ENCODE results near the gene CHRNA4.
A peak's percentile ranks its signal among the peaks of the same experiment; 100 is the strongest.
"Not testable (repeated sequence)": the region's sequence is repeated elsewhere in the genome, so short reads cannot be mapped to it uniquely, and the experiment has no call there.

CHRNA4 gene

DNA sequence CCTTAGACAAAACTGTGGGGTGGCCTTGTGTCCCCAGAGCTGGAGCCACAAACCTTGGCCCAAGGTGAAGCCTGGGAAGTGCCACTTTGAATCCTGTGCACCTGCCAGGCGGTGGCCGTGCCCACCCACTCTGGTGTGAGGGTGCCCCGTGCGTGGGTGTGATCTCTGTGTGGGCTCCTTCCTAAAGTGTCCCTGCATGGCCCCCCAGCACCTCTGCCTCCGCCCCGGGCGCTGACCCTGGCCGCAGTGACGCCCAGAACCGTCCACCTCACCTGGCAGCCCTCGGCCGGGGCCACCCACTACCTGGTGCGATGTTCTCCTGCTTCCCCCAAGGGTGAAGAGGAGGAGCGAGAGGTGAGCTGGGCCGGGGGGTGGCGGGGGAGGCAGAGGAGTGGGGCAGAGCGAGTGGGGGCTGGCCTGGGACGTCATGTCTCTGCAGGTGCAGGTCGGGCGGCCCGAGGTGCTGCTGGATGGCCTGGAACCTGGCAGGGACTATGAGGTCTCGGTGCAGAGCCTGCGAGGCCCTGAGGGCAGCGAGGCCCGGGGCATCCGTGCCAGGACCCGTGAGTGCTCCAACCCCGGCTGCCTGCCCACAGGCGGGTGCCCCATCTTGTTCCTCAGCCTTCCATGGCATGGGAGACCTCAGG is 49.8 kb downstream of the CHRNA4 start:
- TF ChIP-seq, protein P1, sequence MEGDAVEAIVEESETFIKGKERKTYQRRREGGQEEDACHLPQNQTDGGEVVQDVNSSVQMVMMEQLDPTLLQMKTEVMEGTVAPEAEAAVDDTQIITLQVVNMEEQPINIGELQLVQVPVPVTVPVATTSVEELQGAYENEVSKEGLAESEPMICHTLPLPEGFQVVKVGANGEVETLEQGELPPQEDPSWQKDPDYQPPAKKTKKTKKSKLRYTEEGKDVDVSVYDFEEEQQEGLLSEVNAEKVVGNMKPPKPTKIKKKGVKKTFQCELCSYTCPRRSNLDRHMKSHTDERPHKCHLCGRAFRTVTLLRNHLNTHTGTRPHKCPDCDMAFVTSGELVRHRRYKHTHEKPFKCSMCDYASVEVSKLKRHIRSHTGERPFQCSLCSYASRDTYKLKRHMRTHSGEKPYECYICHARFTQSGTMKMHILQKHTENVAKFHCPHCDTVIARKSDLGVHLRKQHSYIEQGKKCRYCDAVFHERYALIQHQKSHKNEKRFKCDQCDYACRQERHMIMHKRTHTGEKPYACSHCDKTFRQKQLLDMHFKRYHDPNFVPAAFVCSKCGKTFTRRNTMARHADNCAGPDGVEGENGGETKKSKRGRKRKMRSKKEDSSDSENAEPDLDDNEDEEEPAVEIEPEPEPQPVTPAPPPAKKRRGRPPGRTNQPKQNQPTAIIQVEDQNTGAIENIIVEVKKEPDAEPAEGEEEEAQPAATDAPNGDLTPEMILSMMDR (conservative IDR thresholded peaks at IDR 0.05): no peak
- no peak overlapping the region for H3K27ac ChIP-seq

DNA sequence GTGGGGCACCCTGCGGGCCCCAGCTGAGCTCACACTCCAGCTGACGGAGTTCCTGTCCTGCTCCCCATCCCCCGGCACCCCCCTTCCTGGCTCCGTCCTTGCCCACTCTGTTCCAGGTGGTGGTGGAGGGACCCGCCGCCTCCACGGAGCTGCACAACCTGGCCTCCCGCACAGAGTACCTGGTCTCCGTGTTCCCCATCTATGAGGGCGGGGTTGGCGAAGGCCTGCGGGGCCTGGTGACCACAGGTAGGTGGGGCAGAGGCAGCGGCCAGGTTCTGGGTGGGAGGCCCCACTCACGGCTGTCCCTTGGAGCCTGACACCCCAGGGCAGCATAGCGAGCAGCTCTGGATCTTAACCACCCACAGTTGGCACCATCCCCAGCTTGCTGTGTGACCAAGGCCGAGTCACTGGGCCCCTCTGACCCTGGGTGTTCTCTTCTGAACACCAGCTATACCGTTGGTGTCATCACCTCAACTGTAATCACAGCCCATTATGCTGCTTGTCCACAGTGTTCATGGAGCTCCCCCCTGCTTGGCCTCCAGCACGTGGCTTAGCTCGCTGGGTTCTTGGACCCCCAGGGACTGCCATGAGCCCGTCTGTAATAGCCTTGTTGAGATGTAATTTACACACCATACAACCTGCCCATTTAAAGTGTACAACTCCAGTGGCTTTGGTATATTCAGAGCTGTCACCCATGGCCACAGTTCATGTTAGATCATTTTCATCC is 50.7 kb downstream of the CHRNA4 start:
- no peak overlapping the region for H3K27ac ChIP-seq
- TF ChIP-seq, protein P1 (conservative IDR thresholded peaks at IDR 0.05): no peak

DNA sequence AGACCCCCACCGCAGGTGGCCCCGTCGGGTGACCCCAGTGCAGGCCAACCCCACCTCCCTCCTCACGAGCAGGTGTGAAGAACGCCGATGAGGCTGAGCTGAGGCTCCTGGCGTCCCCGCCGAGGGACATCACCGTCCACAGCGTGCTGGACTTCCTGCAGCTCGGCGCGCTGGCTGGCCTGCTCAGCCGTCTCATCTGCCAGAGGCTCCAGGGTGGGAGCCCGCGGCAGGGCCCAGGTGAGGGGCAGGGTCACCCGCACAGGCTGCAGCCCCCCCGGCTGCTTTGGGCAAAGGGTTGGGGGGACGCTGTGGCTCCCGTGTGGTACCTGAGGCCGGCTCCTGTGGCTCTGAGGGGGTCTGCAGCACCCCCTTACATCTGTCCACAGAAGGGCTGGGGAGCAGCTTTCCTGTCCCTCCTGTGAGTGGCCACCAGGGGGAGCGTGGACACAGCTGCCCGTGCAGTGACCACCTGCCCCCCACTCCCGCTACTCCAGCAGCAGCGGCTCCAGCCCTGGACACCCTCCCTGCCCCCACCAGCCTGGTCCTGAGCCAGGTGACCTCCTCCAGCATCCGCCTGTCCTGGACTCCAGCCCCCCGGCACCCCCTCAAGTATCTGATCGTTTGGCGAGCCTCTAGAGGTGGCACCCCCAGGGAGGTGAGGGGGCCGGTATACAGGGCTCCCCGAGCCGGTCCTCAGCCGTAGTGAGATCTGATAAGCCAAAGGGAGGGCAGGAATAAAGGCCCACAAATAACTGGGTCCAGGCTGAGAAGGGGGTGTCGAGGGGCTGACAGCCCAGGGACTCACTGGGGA is 51.7 kb downstream of the CHRNA4 start:
- TF ChIP-seq, protein P1 (conservative IDR thresholded peaks at IDR 0.05): peak; percentile 96
- no peak overlapping the region for H3K27ac ChIP-seq

DNA sequence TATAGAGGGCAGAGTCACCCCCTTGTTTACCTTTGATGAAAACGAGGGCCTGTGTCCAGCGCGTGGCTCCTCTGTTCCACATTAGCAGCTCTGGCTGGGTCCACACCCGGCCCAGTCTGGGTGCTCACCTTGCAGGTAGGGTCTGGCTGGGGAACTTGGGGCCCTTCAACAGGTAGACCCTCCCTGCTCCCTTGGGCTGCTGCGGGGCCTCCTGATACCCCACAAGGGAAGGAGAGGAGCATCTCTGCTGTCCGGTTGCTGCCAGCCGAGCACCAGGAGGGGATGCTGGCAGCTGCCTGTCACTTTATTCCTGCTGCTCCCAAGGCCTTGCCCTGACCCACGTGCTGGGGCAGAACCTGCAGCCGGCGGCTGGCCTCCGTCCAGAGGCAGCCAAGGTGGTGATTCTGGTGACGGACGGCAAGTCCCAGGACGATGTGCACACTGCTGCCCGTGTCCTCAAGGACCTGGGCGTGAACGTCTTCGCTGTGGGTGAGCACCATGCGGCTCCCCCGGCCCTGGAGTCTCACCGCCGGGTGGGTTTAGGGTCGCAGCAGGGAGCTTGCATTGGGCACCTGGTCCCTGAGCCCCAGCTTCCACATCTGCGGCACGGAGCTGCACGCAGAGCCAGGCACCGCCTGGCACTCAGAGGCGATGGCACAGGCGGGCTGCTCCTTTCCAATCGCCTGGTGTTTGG is 52.8 kb downstream of the CHRNA4 start:
- TF ChIP-seq, protein P1 (conservative IDR thresholded peaks at IDR 0.05): no peak
- no peak overlapping the region for H3K27ac ChIP-seq

DNA sequence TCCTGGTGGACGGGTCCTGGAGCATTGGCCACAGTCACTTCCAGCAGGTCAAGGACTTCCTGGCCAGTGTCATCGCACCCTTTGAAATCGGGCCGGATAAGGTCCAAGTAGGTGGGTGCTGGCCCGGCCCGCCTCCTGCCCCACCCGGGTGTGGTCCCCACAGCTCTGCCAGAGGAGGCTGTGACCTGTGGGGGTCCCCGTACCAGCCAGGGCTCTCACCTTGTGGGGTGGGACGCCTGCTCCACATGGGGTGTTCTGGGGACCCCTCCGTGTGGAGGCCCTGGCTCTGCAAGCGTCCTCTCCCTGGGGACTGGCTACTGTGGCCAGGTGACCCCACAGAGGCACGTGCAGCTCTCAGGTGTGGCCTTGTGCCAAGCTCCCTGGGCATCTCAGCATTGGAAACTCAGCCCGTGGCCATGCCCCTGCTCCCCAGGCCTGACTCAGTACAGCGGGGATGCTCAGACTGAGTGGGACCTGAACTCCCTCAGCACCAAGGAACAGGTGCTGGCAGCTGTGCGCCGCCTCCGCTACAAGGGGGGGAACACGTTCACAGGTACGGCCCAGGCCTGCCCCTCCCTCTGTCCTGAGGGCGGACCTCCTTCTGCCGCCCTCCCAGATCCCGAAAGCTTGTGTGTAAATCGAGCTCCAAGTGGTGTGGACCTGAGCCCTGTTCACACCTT is 53.5 kb downstream of the CHRNA4 start:
- no peak overlapping the region for H3K27ac ChIP-seq

DNA sequence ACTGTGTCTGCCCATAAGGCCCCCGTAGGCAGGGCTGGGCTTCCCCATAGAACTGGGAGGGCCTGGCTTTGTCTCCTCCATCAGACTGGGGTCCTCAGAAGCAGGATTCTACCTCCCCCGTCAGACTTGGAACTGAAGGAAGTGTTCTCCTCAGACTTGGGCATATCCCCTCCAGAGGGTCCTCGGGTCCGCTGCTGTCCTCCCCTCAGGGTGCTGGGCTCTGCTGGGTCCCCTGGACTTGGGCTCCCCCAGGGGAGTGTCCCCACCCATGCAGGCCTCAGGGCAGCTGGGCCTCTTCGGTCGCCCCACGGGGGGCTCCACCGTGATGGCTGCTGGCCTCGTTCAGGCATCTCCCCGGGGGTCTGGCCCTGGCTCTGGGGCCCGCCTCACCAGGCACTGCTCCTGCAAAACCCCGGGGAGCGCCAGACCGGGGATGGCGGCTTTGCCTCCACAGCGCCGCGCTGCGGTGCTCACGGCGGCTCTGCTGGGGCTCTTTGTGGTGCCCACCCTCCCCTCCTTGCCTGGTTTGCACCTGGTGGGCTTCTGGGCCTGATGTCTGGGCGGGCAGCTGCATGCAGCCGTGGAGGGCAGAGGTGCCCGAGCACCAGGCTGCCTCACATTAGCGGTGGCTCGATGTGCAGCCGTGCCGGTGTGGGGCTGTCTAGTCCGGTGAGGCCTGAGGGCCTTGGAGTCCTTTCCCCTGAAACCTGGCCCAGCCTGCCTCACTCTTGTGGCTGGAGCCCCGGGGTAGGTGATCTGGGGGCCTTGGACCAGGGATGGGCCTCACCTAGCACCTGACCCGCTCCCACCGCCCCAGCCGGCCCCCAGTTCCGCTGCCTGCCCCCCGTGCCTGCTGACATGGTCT is 54.2 kb downstream of the CHRNA4 start:
- TF ChIP-seq, protein P1 (conservative IDR thresholded peaks at IDR 0.05): no peak
- H3K27ac ChIP-seq: no peak overlapping the region

More for the DNA sequence above, 53.5 kb downstream of the CHRNA4 start:
- TF ChIP-seq, protein P1 (conservative IDR thresholded peaks at IDR 0.05): no peak

DNA sequence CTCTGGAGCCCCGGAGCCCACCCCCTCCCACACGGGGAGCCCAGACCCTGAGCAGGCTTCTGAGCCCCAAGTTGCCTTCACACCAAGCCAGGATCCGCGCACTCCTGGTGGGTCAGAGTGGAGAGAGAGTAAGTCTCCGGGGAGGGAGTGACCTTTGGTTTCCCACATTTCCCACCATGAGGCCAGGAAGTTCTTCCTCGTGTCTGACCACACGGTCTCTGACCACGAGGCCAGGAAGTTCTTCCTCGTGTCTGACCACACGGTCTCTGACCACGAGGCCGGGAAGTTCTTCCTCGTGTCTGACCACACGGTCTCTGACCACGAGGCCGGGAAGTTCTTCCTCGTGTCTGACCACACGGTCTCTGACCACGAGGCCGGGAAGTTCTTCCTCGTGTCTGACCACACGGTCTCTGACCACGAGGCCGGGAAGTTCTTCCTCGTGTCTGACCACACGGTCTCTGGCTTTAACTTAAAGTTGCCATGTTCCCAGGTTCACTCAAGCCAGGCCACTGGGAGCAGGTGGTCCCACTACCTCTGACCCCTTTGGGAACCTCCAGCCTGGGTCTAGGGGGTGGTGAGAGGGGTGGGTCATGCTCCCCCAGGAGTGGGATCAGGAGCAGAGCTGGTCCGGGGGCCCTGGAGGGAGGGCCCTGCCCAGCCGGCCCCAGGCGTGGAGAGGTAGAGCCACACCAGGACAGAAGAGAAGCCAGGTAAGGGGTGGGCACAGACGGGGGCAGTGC is 55.0 kb downstream of the CHRNA4 start:
- H3K27ac ChIP-seq: not testable (repeated sequence)
